GM12874 (cell line): ENCODE results near the gene PDE1C.

Experiments
- CTCF ChIP-seq: IDR thresholded peaks from 2 replicates; pipeline ENCODE4 v1.5.1; 2011; ENCODE audit warnings: low read depth, mild to moderate bottlenecking, control low read depth, low read length, moderate library complexity; ENCODE audit not compliant: insufficient read depth

Gene PDE1C

GRCh38 chr7:31940167-31940566 lies 130.0 kb downstream of the PDE1C start:
- no peak for TF ChIP-seq CTCF

DNA sequence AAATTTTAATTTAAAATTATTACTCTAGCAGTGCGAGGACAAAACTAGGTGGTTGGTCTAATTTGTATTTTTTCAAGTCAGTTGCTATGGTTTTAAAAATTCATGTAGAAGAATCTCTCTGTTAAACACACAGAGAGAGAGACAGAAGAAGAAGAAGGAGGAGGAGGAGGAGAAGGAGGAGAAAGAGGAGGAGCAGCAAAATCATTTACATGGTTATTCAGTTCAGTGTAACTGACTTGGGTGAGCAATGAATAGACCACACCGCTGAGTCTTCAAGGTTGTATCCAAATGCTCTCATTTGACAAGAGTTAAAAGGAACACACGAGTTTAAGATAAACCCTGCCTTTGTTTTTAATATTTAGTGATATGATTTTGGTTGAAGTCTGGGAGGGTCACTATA lies 131.1 kb downstream of the PDE1C start:
- TF ChIP-seq CTCF = no peak

- no peak for TF ChIP-seq CTCF
Observed at GRCh38 chr7:31938650-31939049, 131.6 kb downstream of the PDE1C start.

- no peak for TF ChIP-seq CTCF
Observed at GRCh38 chr7:31937982-31938381, 132.2 kb downstream of the PDE1C start.

DNA sequence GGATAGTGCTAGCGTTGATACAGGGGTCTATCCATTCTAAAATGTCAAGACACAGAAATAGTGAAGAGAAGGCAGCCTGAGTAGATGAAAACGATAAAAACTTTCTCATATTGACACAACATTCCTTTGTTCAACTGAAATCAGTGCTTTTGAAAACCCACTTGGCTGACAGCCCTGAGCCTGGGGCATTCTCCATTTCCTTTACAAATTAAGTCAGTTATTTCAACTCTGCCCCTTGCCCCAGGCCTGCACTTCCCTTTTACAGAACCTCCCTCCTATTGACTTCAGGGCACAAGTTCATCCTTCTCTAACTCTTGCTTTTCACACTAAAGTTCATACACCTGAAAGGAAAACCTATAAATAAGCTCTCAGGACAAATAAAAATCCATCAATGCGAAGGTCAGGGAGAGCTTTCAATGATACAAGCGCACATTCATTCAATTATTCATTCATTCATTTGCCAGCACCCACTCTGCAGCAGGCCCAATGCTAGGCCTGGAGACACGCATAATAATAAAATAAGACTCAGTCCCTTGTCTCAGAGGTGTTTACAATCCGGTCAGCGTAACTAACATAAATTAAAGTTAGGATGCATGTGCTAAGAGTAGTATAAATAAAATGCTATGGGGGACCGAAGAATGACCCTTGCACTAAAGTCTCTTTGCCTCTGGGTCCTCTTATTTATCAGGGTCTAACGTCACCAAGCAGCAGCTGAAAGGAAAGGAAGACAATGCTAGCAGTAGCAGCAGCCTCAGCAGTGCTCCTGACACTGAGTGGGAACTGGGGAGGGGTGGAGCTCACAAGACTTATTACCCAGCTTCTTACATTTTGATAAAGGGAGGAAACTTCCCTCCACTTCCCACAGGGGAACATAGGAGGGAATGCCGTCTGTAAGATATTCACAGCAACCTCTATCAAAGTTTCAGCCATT lies 134.8 kb downstream of the PDE1C start:
- TF ChIP-seq CTCF = no peak

DNA sequence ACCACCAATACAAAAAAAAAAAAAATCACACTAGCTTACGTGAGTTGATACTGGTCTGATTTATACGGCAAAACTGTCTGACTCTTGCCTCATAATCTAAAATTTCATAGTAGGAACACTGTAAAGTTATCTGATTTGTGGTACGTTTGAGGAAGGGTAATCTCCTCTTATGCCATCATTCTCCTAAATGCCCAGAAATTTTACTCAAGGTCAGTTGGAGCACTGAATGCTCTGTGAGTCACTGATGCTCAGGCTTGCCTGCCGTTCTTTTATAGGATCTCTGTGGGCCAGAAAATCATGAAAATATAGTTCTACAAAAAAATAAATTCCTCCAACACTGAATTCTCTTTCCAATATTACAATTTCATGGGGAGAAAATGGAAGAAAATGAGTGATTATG lies 135.7 kb downstream of the PDE1C start:
- no peak for TF ChIP-seq CTCF

DNA sequence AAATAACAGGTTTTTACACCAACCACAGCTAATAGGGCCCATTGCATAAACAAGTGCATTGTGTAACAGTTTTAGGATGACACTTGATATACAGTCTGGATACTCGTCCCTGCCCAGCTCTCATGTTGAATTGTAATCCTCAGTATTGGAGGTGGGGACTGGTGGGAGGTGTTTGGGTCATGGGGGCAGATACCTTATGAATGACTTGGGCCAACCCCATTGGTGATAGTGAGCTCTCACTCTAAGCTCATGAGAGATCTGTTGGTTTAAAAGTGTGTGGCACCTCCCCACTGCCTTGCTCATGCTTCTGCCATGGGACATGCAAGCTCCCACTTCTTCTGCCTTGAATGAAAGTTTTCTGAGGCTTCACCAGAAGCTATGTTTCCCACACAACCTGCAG lies 136.7 kb downstream of the PDE1C start:
- TF ChIP-seq CTCF = no peak
